Measurements from ENCODE around the gene FAM117A. TPM values are rescaled to one million over a fixed set of nuclear protein-coding genes. Genes with fewer than 3 reads are reported as not detected.
A peak's percentile ranks its signal among the peaks of the same experiment; 100 is the strongest.

FAM117A gene
- total RNA-seq, 2 experiments from 2014 or later = 23.2 to 26.5 TPM

GRCh38 chr17:49700960-49701359, 63.0 kb downstream of the FAM117A start:
- no peaks in the 10 kb centered on the region for H3K27me3 ChIP-seq (ENCODE audit: control insufficient read depth in 1 of 2, insufficient read depth in 2 of 2, low read length in 2 of 2)
- peaks cover 60% of the 10 kb centered on the region for H3K36me3 Mint-ChIP-seq (ENCODE audit: low read depth)
- no peak overlapping the region for H3K4me3 Mint-ChIP-seq
- peaks cover 63% of the 10 kb centered on the region for H3K36me3 ChIP-seq (ENCODE audit: insufficient read depth, low read length)
- TF ChIP-seq, protein P1, sequence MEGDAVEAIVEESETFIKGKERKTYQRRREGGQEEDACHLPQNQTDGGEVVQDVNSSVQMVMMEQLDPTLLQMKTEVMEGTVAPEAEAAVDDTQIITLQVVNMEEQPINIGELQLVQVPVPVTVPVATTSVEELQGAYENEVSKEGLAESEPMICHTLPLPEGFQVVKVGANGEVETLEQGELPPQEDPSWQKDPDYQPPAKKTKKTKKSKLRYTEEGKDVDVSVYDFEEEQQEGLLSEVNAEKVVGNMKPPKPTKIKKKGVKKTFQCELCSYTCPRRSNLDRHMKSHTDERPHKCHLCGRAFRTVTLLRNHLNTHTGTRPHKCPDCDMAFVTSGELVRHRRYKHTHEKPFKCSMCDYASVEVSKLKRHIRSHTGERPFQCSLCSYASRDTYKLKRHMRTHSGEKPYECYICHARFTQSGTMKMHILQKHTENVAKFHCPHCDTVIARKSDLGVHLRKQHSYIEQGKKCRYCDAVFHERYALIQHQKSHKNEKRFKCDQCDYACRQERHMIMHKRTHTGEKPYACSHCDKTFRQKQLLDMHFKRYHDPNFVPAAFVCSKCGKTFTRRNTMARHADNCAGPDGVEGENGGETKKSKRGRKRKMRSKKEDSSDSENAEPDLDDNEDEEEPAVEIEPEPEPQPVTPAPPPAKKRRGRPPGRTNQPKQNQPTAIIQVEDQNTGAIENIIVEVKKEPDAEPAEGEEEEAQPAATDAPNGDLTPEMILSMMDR (IDR thresholded peaks at IDR 0.05) = no peak
- CTCF ChIA-PET = interaction anchor here (1.2 to 6.0 kb wide), 2 partner anchors 130 to 131 kb away, joined by 3 to 48 read pairs; no protein-coding TSS in a partner anchor
- H3K27me3 Mint-ChIP-seq = no peaks in the 10 kb centered on the region
- no peaks in the 10 kb centered on the region for H3K9me3 Mint-ChIP-seq
- POLR2A ChIA-PET = interaction anchor here (1.1 to 1.6 kb wide), 3 partner anchors 30 to 133 kb away, joined by 3 to 4 read pairs (median 3); no protein-coding TSS in a partner anchor
- intact Hi-C loops (cut with DNase I, micrococcal nuclease) = loop anchor here (10.0 kb wide), 2 partner anchors 294 to 394 kb away; partner anchors contain the start of genes DLX3 (in 1 of the 2) and PDK2 (in 1 of the 2)
- peaks cover 14% of the 10 kb centered on the region for H3K4me1 ChIP-seq (ENCODE audit: insufficient read depth, low read length)
- ATAC-seq (ENCODE audit: poor library complexity) (no peak), DNase-seq (no peak)
- peaks cover 38% of the 10 kb centered on the region for H3K4me1 Mint-ChIP-seq (ENCODE audit: low read depth)
- no peak overlapping the region for H3K27ac ChIP-seq (ENCODE audit: low read depth in 1 of 2, low read length in 2 of 2)
- peak overlapping the region; percentile 38 for H3K27ac Mint-ChIP-seq
- no peak overlapping the region for H3K4me3 ChIP-seq (ENCODE audit: low read length)
- H3K9me3 ChIP-seq (ENCODE audit: control insufficient read depth in 1 of 2, insufficient read depth in 1 of 2, low read length in 2 of 2) = no peaks in the 10 kb centered on the region

GRCh38 chr17:49699966-49700575, 63.9 kb downstream of the FAM117A start:
- no peaks in the 10 kb centered on the region for H3K9me3 Mint-ChIP-seq
- H3K4me3 Mint-ChIP-seq = no peak overlapping the region
- H3K4me1 Mint-ChIP-seq (ENCODE audit: low read depth) = peaks cover 38% of the 10 kb centered on the region
- peaks cover 54% of the 10 kb centered on the region for H3K36me3 ChIP-seq (ENCODE audit: insufficient read depth, low read length)
- H3K27me3 ChIP-seq (ENCODE audit: control insufficient read depth in 1 of 2, insufficient read depth in 2 of 2, low read length in 2 of 2) = no peaks in the 10 kb centered on the region
- no peak overlapping the region for H3K27ac ChIP-seq (ENCODE audit: low read depth in 1 of 2, low read length in 2 of 2)
- TF ChIP-seq, protein P1 (IDR thresholded peaks at IDR 0.05) = no peak
- intact Hi-C loops (cut with DNase I, micrococcal nuclease) = loop anchor here (5.0 to 10.0 kb wide), 5 partner anchors 68 to 395 kb away; partner anchors contain the start of genes DLX3 (in 2 of the 2), NGFR (in 1 of the 2) and PDK2 (in 1 of the 2)
- no peaks in the 10 kb centered on the region for H3K9me3 ChIP-seq (ENCODE audit: control insufficient read depth in 1 of 2, insufficient read depth in 1 of 2, low read length in 2 of 2)
- ATAC-seq (ENCODE audit: poor library complexity) (no peak), DNase-seq (no peak)
- H3K4me3 ChIP-seq (ENCODE audit: low read length) = no peak overlapping the region
- no peaks in the 10 kb centered on the region for H3K27me3 Mint-ChIP-seq
- H3K4me1 ChIP-seq (ENCODE audit: insufficient read depth, low read length) = peaks cover 17% of the 10 kb centered on the region
- H3K36me3 Mint-ChIP-seq (ENCODE audit: low read depth) = peaks cover 51% of the 10 kb centered on the region
- peak overlapping the region; percentile 38 for H3K27ac Mint-ChIP-seq
- POLR2A ChIA-PET = interaction anchor here (1.1 to 1.6 kb wide), 4 partner anchors 29 to 132 kb away, joined by 3 to 4 read pairs (median 3); no protein-coding TSS in a partner anchor
- CTCF ChIA-PET = interaction anchor here (1.9 to 6.0 kb wide), 3 partner anchors 8 to 132 kb away, joined by 5 to 48 read pairs (median 7); partner anchors contain the start of gene SLC35B1

GRCh38 chr17:49698005-49698404, 65.9 kb downstream of the FAM117A start:
- no peak overlapping the region for H3K27ac ChIP-seq (ENCODE audit: low read depth in 1 of 2, low read length in 2 of 2)
- H3K36me3 Mint-ChIP-seq (ENCODE audit: low read depth) = peaks cover 32% of the 10 kb centered on the region
- TF ChIP-seq, protein P1 (IDR thresholded peaks at IDR 0.05) = no peak
- H3K27me3 ChIP-seq (ENCODE audit: control insufficient read depth in 1 of 2, insufficient read depth in 2 of 2, low read length in 2 of 2) = no peaks in the 10 kb centered on the region
- H3K36me3 ChIP-seq (ENCODE audit: insufficient read depth, low read length) = peaks cover 33% of the 10 kb centered on the region
- H3K9me3 Mint-ChIP-seq = no peaks in the 10 kb centered on the region
- no peak overlapping the region for H3K4me3 ChIP-seq (ENCODE audit: low read length)
- CTCF ChIA-PET = interaction anchor here (0.7 to 6.0 kb wide), 4 partner anchors 10 to 254 kb away, joined by 3 to 48 read pairs (median 6); partner anchors contain the start of gene SLC35B1
- POLR2A ChIA-PET = interaction anchor here (1.2 to 1.8 kb wide), 3 partner anchors 10 to 130 kb away, joined by 3 to 7 read pairs (median 4); partner anchors contain the start of gene SLC35B1
- H3K27ac Mint-ChIP-seq = no peak overlapping the region
- no peaks in the 10 kb centered on the region for H3K27me3 Mint-ChIP-seq
- H3K4me1 Mint-ChIP-seq (ENCODE audit: low read depth) = peaks cover 44% of the 10 kb centered on the region
- intact Hi-C loops (cut with DNase I, micrococcal nuclease) = loop anchor here (5.0 to 10.0 kb wide), 4 partner anchors 66 to 297 kb away; partner anchors contain the start of genes DLX3 (in 1 of the 2) and NGFR (in 1 of the 2)
- no peak overlapping the region for H3K4me3 Mint-ChIP-seq
- DNase-seq = no peak
- no peak for ATAC-seq (ENCODE audit: poor library complexity)
- no peaks in the 10 kb centered on the region for H3K9me3 ChIP-seq (ENCODE audit: control insufficient read depth in 1 of 2, insufficient read depth in 1 of 2, low read length in 2 of 2)
- peaks cover 19% of the 10 kb centered on the region for H3K4me1 ChIP-seq (ENCODE audit: insufficient read depth, low read length)

Measured in CD4-positive, alpha-beta T cell (primary cell).